ENCODE results near the gene PEF1.

- TF ChIP-seq CTCF (IDR thresholded peaks at IDR 0.05), result no peak
- TF ChIP-seq POLR2A (IDR thresholded peaks at IDR 0.05), result no peak
Measured at GRCh38 chr1:31586376-31587327, 58.0 kb downstream of the PEF1 start.
